HG03139 (cell line): ENCODE measurements around the gene RALGAPA2.

ENCODE experiments used
- ATAC-seq: cut with Tn5 transposase; IDR thresholded peaks from one replicate; pipeline ENCODE4 v1.9.1; 2021; ENCODE audit not compliant: unreplicated experiment

The RALGAPA2 gene

GRCh38 chr20:20582734-20583133 lies 129.7 kb downstream of the RALGAPA2 start:
- no peak for ATAC-seq

- no peak for ATAC-seq
These were observed 132.3 kb downstream of the RALGAPA2 start for GRCh38 chr20:20580139-20580538.

GRCh38 chr20:20578838-20579237 lies 133.6 kb downstream of the RALGAPA2 start:
- ATAC-seq = no peak

GRCh38 chr20:20573797-20574196 lies 138.6 kb downstream of the RALGAPA2 start:
- no peak for ATAC-seq

GRCh38 chr20:20571068-20571780 lies 141.2 kb downstream of the RALGAPA2 start:
- ATAC-seq = no peak

GRCh38 chr20:20568604-20569205 lies 143.7 kb downstream of the RALGAPA2 start:
- ATAC-seq = no peak

GRCh38 chr20:20567712-20568111 lies 144.7 kb downstream of the RALGAPA2 start:
- ATAC-seq = no peak

- no peak for ATAC-seq
These were observed 145.9 kb downstream of the RALGAPA2 start for GRCh38 chr20:20566516-20566915.

GRCh38 chr20:20564279-20564678 lies 148.2 kb downstream of the RALGAPA2 start:
- ATAC-seq = no peak

GRCh38 chr20:20562507-20562906 lies 149.9 kb downstream of the RALGAPA2 start:
- ATAC-seq = no peak

GRCh38 chr20:20561841-20562240 lies 150.6 kb downstream of the RALGAPA2 start:
- ATAC-seq = no peak

- ATAC-seq = no peak
These were observed 151.3 kb downstream of the RALGAPA2 start for GRCh38 chr20:20561172-20561571.

- no peak for ATAC-seq
These were observed 155.0 kb downstream of the RALGAPA2 start for GRCh38 chr20:20557406-20557805.

- no peak for ATAC-seq
These were observed 156.6 kb downstream of the RALGAPA2 start for GRCh38 chr20:20555838-20556237.

- ATAC-seq = no peak
These were observed 157.5 kb downstream of the RALGAPA2 start for GRCh38 chr20:20554951-20555350.

- ATAC-seq = no peak
These were observed 158.9 kb downstream of the RALGAPA2 start for GRCh38 chr20:20553541-20553940.

- ATAC-seq = no peak
These were observed 160.4 kb downstream of the RALGAPA2 start for GRCh38 chr20:20552076-20552475.

GRCh38 chr20:20551409-20551808 lies 161.0 kb downstream of the RALGAPA2 start:
- no peak for ATAC-seq

- ATAC-seq = no peak
These were observed 162.7 kb downstream of the RALGAPA2 start for GRCh38 chr20:20549704-20550103.

- no peak for ATAC-seq
These were observed 163.2 kb downstream of the RALGAPA2 start for GRCh38 chr20:20549267-20549612.

GRCh38 chr20:20548527-20549266 lies 163.7 kb downstream of the RALGAPA2 start:
- no peak for ATAC-seq

GRCh38 chr20:20547876-20548266 lies 164.6 kb downstream of the RALGAPA2 start:
- no peak for ATAC-seq
